Measurements from ENCODE around the gene PROSER3. TPM values are rescaled to one million over a fixed set of nuclear protein-coding genes. Genes with fewer than 3 reads are reported as not detected.

PROSER3 gene
- total and polyA plus RNA-seq, 9 donors = 3.9 to 14.6 (median 11.1) TPM

- peak; percentile 94 for DNase-seq
- H3K9me3 ChIP-seq (replicated peaks; ENCODE audit: control insufficient read depth, low read depth, low read length) = no peaks in the 10 kb centered on the region
- peak overlapping the region; percentile 99 for H3K4me3 ChIP-seq (ENCODE audit: low read length)
- H3K27me3 ChIP-seq (ENCODE audit: control insufficient read depth, insufficient read depth, low read length) = no peaks in the 10 kb centered on the region
- H3K4me1 ChIP-seq (ENCODE audit: control insufficient read depth, insufficient read depth, low read length) = peaks cover 49% of the 10 kb centered on the region
- 6% methylated on average over 68 of the region's 74 CpGs for WGBS (ENCODE audit: insufficient coverage)
- H3K27ac ChIP-seq (ENCODE audit: low read length) = peak overlapping the region; percentile 99
- peaks cover 45% of the 10 kb centered on the region for H3K36me3 ChIP-seq (ENCODE audit: control insufficient read depth, insufficient read depth, low read length)
Measured at GRCh38 chr19:35755550-35756376, 2.2 kb upstream of the PROSER3 start.

- Histone ChIP-seq H3K4me3 (ENCODE audit: low read length) (peak within 1 kb of the TSS; percentile 99), H3K27ac (ENCODE audit: low read length) (peak within 1 kb of the TSS; percentile 99), H3K9me3 (replicated peaks; ENCODE audit: control insufficient read depth, low read depth, low read length) (no peaks in the 10 kb centered on the region), H3K36me3 (ENCODE audit: control insufficient read depth, insufficient read depth, low read length) (peaks cover 50% of the 10 kb centered on the region), H3K4me1 (ENCODE audit: control insufficient read depth, insufficient read depth, low read length) (peaks cover 49% of the 10 kb centered on the region), H3K27me3 (ENCODE audit: control insufficient read depth, insufficient read depth, low read length) (no peaks in the 10 kb centered on the region)
- peak; percentile 73 for DNase-seq
- WGBS (ENCODE audit: insufficient coverage) = 2% methylated on average over 41 of the region's 52 CpGs
Measured at GRCh38 chr19:35756377-35757230, 1.4 kb upstream of the PROSER3 start, which contains the start of gene HSPB6. TSS of gene HSPB6 (minus strand) at chr19:35757029. CDS start at chr19:35757008, 21 bp downstream.

- Histone ChIP-seq H3K36me3 (ENCODE audit: control insufficient read depth, insufficient read depth, low read length) (peaks cover 50% of the 10 kb centered on the region), H3K27me3 (ENCODE audit: control insufficient read depth, insufficient read depth, low read length) (no peaks in the 10 kb centered on the region), H3K9me3 (replicated peaks; ENCODE audit: control insufficient read depth, low read depth, low read length) (no peaks in the 10 kb centered on the region), H3K27ac (ENCODE audit: low read length) (peak overlapping the region; percentile 99), H3K4me1 (ENCODE audit: control insufficient read depth, insufficient read depth, low read length) (peaks cover 49% of the 10 kb centered on the region), H3K4me3 (ENCODE audit: low read length) (peak overlapping the region; percentile 99)
- 2% methylated on average over 15 of the region's 19 CpGs for WGBS (ENCODE audit: insufficient coverage)
- peak; percentile 99 for DNase-seq
Measured at GRCh38 chr19:35757231-35757748, 686 bp upstream of the PROSER3 start.

- no peak overlapping the region for H3K4me3 ChIP-seq (ENCODE audit: low read length)
- H3K9me3 ChIP-seq (replicated peaks; ENCODE audit: control insufficient read depth, low read depth, low read length) = no peaks in the 10 kb centered on the region
- no peak overlapping the region for H3K27ac ChIP-seq (ENCODE audit: low read length)
- no peaks in the 10 kb centered on the region for H3K27me3 ChIP-seq (ENCODE audit: control insufficient read depth, insufficient read depth, low read length)
- H3K36me3 ChIP-seq (ENCODE audit: control insufficient read depth, insufficient read depth, low read length) = peaks cover 38% of the 10 kb centered on the region
- DNase-seq = no peak
- peaks cover 40% of the 10 kb centered on the region for H3K4me1 ChIP-seq (ENCODE audit: control insufficient read depth, insufficient read depth, low read length)
- WGBS (ENCODE audit: insufficient coverage) = no CpG with 5 or more reads among the region's 2 CpGs
Measured at GRCh38 chr19:35759697-35760096, 1.7 kb downstream of the PROSER3 start.

GRCh38 chr19:35760711-35761349, 2.9 kb downstream of the PROSER3 start:
- Histone ChIP-seq H3K4me1 (ENCODE audit: control insufficient read depth, insufficient read depth, low read length) (peaks cover 29% of the 10 kb centered on the region), H3K9me3 (replicated peaks; ENCODE audit: control insufficient read depth, low read depth, low read length) (no peaks in the 10 kb centered on the region), H3K36me3 (ENCODE audit: control insufficient read depth, insufficient read depth, low read length) (peaks cover 44% of the 10 kb centered on the region), H3K4me3 (ENCODE audit: low read length) (no peak overlapping the region), H3K27me3 (ENCODE audit: control insufficient read depth, insufficient read depth, low read length) (no peaks in the 10 kb centered on the region), H3K27ac (ENCODE audit: low read length) (no peak overlapping the region)
- no peak for DNase-seq
- WGBS (ENCODE audit: insufficient coverage) = 94% methylated on average over 3 of the region's 4 CpGs

GRCh38 chr19:35764432-35765315, 6.7 kb downstream of the PROSER3 start:
- DNase-seq = no peak
- peaks cover 15% of the 10 kb centered on the region for H3K4me1 ChIP-seq (ENCODE audit: control insufficient read depth, insufficient read depth, low read length)
- H3K4me3 ChIP-seq (ENCODE audit: low read length) = no peak overlapping the region
- no peaks in the 10 kb centered on the region for H3K9me3 ChIP-seq (replicated peaks; ENCODE audit: control insufficient read depth, low read depth, low read length)
- WGBS (ENCODE audit: insufficient coverage) = 85% methylated on average over 12 of the region's 17 CpGs
- H3K27me3 ChIP-seq (ENCODE audit: control insufficient read depth, insufficient read depth, low read length) = no peaks in the 10 kb centered on the region
- no peak overlapping the region for H3K27ac ChIP-seq (ENCODE audit: low read length)
- peaks cover 58% of the 10 kb centered on the region for H3K36me3 ChIP-seq (ENCODE audit: control insufficient read depth, insufficient read depth, low read length)

GRCh38 chr19:35766571-35767104, 8.7 kb downstream of the PROSER3 start:
- 90% methylated on average over 2 of the region's 11 CpGs for WGBS (ENCODE audit: insufficient coverage)
- DNase-seq = no peak
- Histone ChIP-seq H3K36me3 (ENCODE audit: control insufficient read depth, insufficient read depth, low read length) (peaks cover 43% of the 10 kb centered on the region), H3K4me1 (ENCODE audit: control insufficient read depth, insufficient read depth, low read length) (peaks cover 12% of the 10 kb centered on the region), H3K9me3 (replicated peaks; ENCODE audit: control insufficient read depth, low read depth, low read length) (no peaks in the 10 kb centered on the region), H3K4me3 (ENCODE audit: low read length) (no peak overlapping the region), H3K27me3 (ENCODE audit: control insufficient read depth, insufficient read depth, low read length) (no peaks in the 10 kb centered on the region), H3K27ac (ENCODE audit: low read length) (no peak overlapping the region)

GRCh38 chr19:35767288-35768081, 9.5 kb downstream of the PROSER3 start:
- 41% methylated on average over 34 of the region's 34 CpGs for WGBS (ENCODE audit: insufficient coverage)
- H3K27me3 ChIP-seq (ENCODE audit: control insufficient read depth, insufficient read depth, low read length) = no peaks in the 10 kb centered on the region
- H3K4me3 ChIP-seq (ENCODE audit: low read length) = no peak overlapping the region
- peak; percentile 35 for DNase-seq
- H3K4me1 ChIP-seq (ENCODE audit: control insufficient read depth, insufficient read depth, low read length) = peaks cover 12% of the 10 kb centered on the region
- H3K36me3 ChIP-seq (ENCODE audit: control insufficient read depth, insufficient read depth, low read length) = peaks cover 35% of the 10 kb centered on the region
- H3K9me3 ChIP-seq (replicated peaks; ENCODE audit: control insufficient read depth, low read depth, low read length) = no peaks in the 10 kb centered on the region
- no peak overlapping the region for H3K27ac ChIP-seq (ENCODE audit: low read length)

Measured in muscle of leg (tissue), 11 donors.